ENCODE measurements around the gene ACOT8. TPM values are rescaled to one million over a fixed set of nuclear protein-coding genes. Genes with fewer than 3 reads are reported as not detected.

ACOT8 gene
- polyA plus RNA-seq, 2 of the 4 experiments (the other 2 are of a cell fraction) = 14.0 to 18.5 TPM

DNA sequence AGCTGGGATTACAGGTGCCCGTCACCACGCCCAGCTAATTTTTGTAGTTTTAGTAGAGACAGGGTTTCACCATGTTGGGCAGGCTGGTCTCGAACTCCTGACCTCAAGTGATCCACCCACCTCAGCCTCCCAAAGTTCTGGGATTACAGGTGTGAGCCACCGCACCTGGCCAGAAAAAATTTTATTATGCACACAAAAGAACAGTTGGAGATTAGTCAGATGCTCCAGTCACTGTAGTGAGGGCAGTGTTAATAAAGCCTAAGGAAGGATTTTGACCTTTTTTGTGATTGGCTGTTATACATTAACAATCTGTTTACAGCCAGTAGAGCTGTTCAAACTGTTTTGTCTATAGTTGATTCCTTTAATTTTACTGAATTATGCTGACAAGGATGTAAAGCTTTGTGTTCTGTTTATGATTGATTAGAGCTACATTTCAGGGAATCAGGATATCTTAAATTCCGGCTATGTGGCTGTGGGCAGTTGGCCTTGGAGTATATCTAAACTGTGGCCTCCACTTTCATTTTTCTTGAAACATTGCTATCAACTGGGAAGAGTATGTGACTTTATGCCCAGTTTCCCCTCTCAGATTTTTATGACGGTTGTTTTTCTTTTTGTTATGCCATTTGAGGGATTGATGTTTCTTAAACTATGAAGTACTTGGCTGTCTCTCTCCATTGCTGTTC is 10.1 kb upstream of the ACOT8 start:
- H3K9me3 ChIP-seq = no peaks in the 10 kb centered on the region
- TF ChIP-seq MAFK (IDR thresholded peaks at IDR 0.05; ENCODE audit: partially characterized antibody) (peak; percentile 49), CBX2 (IDR thresholded peaks at IDR 0.05; ENCODE audit: borderline replicate concordance, low read depth) (no peak)
- DNase-seq (ENCODE audit: low read depth in 1 of 2, low spot score in 1 of 2) (no peak), ATAC-seq (no peak), FAIRE-seq (no peak)
- 68% methylated on average over 6 of the region's 6 CpGs for WGBS (ENCODE audit: missing lambda C conversion rate)
- ChIA-PET POLR2A (interaction anchor here (0.8 kb wide), 1 partner anchor 68 kb away, joined by 3 read pairs; no protein-coding TSS in a partner anchor), CTCF (interaction anchor here (2.7 kb wide), 1 partner anchor 11 kb away, joined by 9 read pairs; no protein-coding TSS in a partner anchor)
- H3K4me2 ChIP-seq = no peak overlapping the region
- 0 out of 3 replicates have a peak, but pooled peaks cover 5% of the 10 kb centered on the region for H3K4me1 ChIP-seq
- no peak overlapping the region for H3K4me3 ChIP-seq
- no peak overlapping the region for H3K27ac ChIP-seq

DNA sequence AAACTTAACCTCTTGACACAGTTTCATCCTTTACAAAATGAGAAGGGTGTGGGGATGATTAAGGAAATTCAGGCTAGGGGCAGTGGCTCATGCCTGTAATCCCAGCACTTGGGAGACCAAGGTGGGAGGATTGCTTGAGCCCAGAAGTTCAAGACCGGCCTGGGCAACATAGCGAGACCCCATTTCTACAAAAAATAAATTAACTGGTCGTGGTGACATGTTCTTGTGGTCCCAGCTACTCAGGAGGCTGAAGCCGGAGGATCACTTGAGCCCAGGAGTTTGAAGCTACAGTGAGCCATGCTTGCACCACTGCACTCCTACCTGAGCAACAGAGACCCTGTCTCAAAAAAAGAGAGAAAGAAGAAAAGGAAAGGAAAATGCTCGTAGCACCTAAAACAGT is 9.3 kb upstream of the ACOT8 start:
- ChIA-PET POLR2A (no interaction called here), CTCF (interaction anchor here (2.7 kb wide), 1 partner anchor 10 kb away, joined by 9 read pairs; no protein-coding TSS in a partner anchor)
- TF ChIP-seq NFE2L2 (conservative IDR thresholded peaks at IDR 0.05; ENCODE audit: low read length) (no peak), RARB (CRISPR knock-in tag; IDR thresholded peaks at IDR 0.05) (no peak), BHLHE40 (IDR thresholded peaks at IDR 0.05; ENCODE audit: low read depth, low read length) (no peak), PHF8 (IDR thresholded peaks at IDR 0.05; ENCODE audit: borderline replicate concordance, low read depth) (no peak), SREBF2 (IDR thresholded peaks at IDR 0.05) (no peak), TFCP2L1 (CRISPR knock-in tag; IDR thresholded peaks at IDR 0.05) (no peak), KDM1A (IDR thresholded peaks at IDR 0.05; ENCODE audit: low read depth) (no peak), MYC (IDR thresholded peaks at IDR 0.05; ENCODE audit: borderline replicate concordance, low read length) (no peak), CBX2 (IDR thresholded peaks at IDR 0.05; ENCODE audit: borderline replicate concordance, low read depth) (no peak), RNF2 (IDR thresholded peaks at IDR 0.05; ENCODE audit: borderline replicate concordance, low read depth) (no peak), MAZ (IDR thresholded peaks at IDR 0.05; ENCODE audit: borderline replicate concordance, low read depth, low read length) (no peak), JUN (IDR thresholded peaks at IDR 0.05) (no peak)
- TF ChIP-seq, protein P1, sequence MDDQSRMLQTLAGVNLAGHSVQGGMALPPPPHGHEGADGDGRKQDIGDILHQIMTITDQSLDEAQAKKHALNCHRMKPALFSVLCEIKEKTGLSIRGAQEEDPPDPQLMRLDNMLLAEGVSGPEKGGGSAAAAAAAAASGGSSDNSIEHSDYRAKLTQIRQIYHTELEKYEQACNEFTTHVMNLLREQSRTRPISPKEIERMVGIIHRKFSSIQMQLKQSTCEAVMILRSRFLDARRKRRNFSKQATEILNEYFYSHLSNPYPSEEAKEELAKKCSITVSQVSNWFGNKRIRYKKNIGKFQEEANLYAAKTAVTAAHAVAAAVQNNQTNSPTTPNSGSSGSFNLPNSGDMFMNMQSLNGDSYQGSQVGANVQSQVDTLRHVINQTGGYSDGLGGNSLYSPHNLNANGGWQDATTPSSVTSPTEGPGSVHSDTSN (IDR thresholded peaks at IDR 0.05) = no peak
- TF ChIP-seq, protein P2, sequence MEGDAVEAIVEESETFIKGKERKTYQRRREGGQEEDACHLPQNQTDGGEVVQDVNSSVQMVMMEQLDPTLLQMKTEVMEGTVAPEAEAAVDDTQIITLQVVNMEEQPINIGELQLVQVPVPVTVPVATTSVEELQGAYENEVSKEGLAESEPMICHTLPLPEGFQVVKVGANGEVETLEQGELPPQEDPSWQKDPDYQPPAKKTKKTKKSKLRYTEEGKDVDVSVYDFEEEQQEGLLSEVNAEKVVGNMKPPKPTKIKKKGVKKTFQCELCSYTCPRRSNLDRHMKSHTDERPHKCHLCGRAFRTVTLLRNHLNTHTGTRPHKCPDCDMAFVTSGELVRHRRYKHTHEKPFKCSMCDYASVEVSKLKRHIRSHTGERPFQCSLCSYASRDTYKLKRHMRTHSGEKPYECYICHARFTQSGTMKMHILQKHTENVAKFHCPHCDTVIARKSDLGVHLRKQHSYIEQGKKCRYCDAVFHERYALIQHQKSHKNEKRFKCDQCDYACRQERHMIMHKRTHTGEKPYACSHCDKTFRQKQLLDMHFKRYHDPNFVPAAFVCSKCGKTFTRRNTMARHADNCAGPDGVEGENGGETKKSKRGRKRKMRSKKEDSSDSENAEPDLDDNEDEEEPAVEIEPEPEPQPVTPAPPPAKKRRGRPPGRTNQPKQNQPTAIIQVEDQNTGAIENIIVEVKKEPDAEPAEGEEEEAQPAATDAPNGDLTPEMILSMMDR (IDR thresholded peaks at IDR 0.05) = no peak
- no peak for DNase-seq (ENCODE audit: low read depth in 1 of 2, low spot score in 1 of 2)
- no peak for FAIRE-seq
- 77% methylated on average over 5 of the region's 5 CpGs for WGBS (ENCODE audit: missing lambda C conversion rate)
- Histone ChIP-seq H3K27ac (no peak overlapping the region), H3K4me3 (no peak overlapping the region), H3K4me2 (no peak overlapping the region), H3K9me3 (no peaks in the 10 kb centered on the region), H3K4me1 (0 out of 3 replicates have a peak, but pooled peaks cover 5% of the 10 kb centered on the region)
- no peak for ATAC-seq

DNA sequence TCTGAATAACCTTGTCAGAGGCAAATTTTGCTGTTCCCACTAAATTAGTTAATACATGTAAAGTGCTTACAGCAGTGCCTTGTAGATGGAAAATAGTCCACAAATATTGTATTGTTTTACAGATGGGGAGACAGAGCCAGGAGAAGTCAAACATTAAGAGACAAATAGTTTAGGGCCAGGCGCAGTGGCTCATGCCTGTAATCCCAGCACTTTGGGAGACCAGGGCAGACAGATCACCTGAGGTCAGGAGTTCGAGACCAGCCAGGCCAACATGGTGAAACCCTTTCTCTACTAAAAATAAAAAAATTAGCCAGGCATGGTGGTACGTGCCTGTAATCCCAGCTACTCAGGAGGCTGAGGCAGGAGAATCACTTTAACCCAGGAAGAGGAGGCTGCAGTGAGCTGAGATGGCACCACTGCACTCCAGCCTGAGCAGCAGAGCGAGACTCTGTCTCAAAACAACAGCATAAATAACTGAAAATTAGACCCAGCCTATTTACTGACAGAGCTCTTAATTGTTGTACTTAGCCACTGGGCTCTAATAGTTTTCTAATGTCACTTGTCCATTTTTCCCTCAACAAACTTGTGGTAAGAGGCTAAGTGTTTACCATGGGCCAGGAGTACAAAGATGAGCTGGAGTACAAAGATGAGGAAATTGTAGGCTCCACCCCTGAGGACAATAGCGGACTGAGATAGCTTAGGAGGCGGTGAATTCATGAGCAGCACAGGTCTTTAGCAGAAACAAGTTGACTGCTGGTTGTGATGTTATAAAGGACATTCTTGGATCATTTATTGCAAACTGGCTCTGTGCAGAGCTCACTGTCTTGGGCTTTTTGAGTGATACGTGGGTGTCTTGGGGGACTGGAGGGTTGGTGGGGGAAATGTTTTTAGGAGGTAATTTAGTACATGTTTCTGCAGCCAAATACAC is 6.6 kb upstream of the ACOT8 start:
- Histone ChIP-seq H3K9me3 (no peaks in the 10 kb centered on the region), H3K27ac (no peak overlapping the region), H3K4me1 (peaks cover 13% of the 10 kb centered on the region; the same call in 1 of the 3 replicates), H3K4me2 (no peak overlapping the region), H3K4me3 (no peak overlapping the region)
- ChIA-PET POLR2A (interaction anchor here (1.3 kb wide), 1 partner anchor 30 kb away, joined by 3 read pairs; the partner anchor contains the start of gene SNX21), CTCF (interaction anchor here (1.0 kb wide), 1 partner anchor 12 kb away, joined by 3 read pairs; no protein-coding TSS in a partner anchor)
- 72% methylated on average over 7 of the region's 7 CpGs for WGBS (ENCODE audit: missing lambda C conversion rate)
- no peak for DNase-seq (ENCODE audit: low read depth in 1 of 2, low spot score in 1 of 2)
- FAIRE-seq = no peak
- TF ChIP-seq, protein P3, sequence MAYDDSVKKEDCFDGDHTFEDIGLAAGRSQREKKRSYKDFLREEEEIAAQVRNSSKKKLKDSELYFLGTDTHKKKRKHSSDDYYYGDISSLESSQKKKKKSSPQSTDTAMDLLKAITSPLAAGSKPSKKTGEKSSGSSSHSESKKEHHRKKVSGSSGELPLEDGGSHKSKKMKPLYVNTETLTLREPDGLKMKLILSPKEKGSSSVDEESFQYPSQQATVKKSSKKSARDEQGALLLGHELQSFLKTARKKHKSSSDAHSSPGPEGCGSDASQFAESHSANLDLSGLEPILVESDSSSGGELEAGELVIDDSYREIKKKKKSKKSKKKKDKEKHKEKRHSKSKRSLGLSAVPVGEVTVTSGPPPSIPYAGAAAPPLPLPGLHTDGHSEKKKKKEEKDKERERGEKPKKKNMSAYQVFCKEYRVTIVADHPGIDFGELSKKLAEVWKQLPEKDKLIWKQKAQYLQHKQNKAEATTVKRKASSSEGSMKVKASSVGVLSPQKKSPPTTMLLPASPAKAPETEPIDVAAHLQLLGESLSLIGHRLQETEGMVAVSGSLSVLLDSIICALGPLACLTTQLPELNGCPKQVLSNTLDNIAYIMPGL (CRISPR knock-in tag; IDR thresholded peaks at IDR 0.05; ENCODE audit: borderline replicate concordance) = no peak
- TF ChIP-seq CHD4 (IDR thresholded peaks at IDR 0.05; ENCODE audit: borderline replicate concordance) (no peak), RFX5 (IDR thresholded peaks at IDR 0.05) (no peak), JUNB (IDR thresholded peaks at IDR 0.05) (no peak), HEYL (CRISPR knock-in tag; IDR thresholded peaks at IDR 0.05) (no peak), RARB (CRISPR knock-in tag; IDR thresholded peaks at IDR 0.05) (no peak), CBX8 (IDR thresholded peaks at IDR 0.05) (no peak), ZNF302 (CRISPR knock-in tag; IDR thresholded peaks at IDR 0.05) (no peak)
- no peak for ATAC-seq

All from A549 (cell line).